HG03025 (cell line): Measurements from ENCODE around the gene SLC35B2.

ENCODE experiments used
- ATAC-seq: cut with Tn5 transposase; IDR thresholded peaks from one replicate; pipeline ENCODE4 v1.9.1; 2021; ENCODE audit warnings: mild to moderate bottlenecking, moderate library complexity; ENCODE audit not compliant: unreplicated experiment, low FRiP score

Gene SLC35B2

GRCh38 chr6:44224029-44224964 lies 33.0 kb downstream of the SLC35B2 start:
- ATAC-seq: no peak

GRCh38 chr6:44223319-44224028 lies 33.9 kb downstream of the SLC35B2 start, which contains the start of gene SLC29A1:
Gene SLC29A1, plus strand, starts transcription at chr6:44223595. Its CDS starts 3,719 bp downstream, at chr6:44227314.
- ATAC-seq: no peak

- no peak for ATAC-seq
Measured at GRCh38 chr6:44222486-44223318, 34.6 kb downstream of the SLC35B2 start.

GRCh38 chr6:44221961-44222335 lies 35.4 kb downstream of the SLC35B2 start:
- ATAC-seq: no peak

- no peak for ATAC-seq
Measured at GRCh38 chr6:44221291-44221960, 35.9 kb downstream of the SLC35B2 start.

GRCh38 chr6:44220913-44221290 lies 36.4 kb downstream of the SLC35B2 start:
- ATAC-seq: no peak

- no peak for ATAC-seq
Measured at GRCh38 chr6:44219815-44220784, 37.2 kb downstream of the SLC35B2 start.

GRCh38 chr6:44219053-44219814 lies 38.1 kb downstream of the SLC35B2 start:
- no peak for ATAC-seq

- ATAC-seq: no peak
Measured at GRCh38 chr6:44217332-44218143, 39.8 kb downstream of the SLC35B2 start.

GRCh38 chr6:44216677-44217331 lies 40.5 kb downstream of the SLC35B2 start, which contains the start of gene MYMX:
Gene MYMX, plus strand, starts transcription at chr6:44216926. Its CDS starts 546 bp downstream, at chr6:44217472.
- no peak for ATAC-seq

GRCh38 chr6:44214307-44214706 lies 43.0 kb downstream of the SLC35B2 start:
- no peak for ATAC-seq

GRCh38 chr6:44211284-44211683 lies 46.0 kb downstream of the SLC35B2 start:
- no peak for ATAC-seq

- ATAC-seq: no peak
Measured at GRCh38 chr6:44207966-44208365, 49.4 kb downstream of the SLC35B2 start.
